SKM-1 treated with dmso at 0.1 percent for 144 hours (cell line): ENCODE measurements around the gene URGCP.
"Not testable (repeated sequence)": the region's sequence is repeated elsewhere in the genome, so short reads cannot be mapped to it uniquely, and the experiment has no call there.

Experiments used
- DNase-seq: peaks from one replicate; lab custom pipeline; 2025; ENCODE audit not compliant: unreplicated experiment; lab: John Stamatoyannopoulos, UW

The URGCP gene

DNA sequence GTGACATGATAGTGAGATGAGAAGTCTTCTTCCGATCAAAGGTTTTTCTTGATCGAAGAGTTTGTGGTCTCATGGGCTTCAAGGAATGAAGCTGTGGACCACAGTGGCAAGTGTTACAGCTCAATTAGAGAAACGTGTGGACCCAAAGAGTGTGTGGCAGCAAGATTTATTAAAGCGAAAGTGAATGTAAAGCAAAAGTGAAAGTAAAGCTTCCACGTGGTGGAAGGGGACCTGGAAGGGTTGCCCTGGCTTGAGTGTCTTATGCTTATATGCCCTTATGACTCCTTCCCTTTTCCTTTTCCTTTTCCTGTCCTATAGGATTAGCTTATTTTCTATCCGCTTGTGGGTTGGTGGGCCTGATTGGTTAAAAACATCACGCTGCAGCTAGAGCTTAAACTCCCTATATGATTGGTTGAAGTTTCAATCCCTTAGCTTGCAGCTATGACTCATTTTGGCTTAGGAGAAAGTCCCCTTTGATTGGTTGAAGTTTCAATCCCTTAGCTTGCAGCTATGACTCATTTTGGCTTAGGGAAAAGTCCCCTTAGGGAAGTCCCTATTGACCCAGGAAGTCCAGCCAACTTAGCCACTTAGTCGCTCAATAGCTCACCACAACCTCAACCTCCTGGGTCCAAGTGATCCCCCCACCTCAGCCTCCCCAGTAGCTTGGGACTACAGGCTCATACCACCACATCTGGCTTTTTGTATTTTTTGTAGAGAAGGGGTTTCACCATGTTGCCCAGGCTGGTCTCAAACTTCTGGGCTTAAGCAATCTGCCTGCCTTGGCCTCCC lies 71.7 kb downstream of the URGCP start:
- peak; percentile 21 for DNase-seq

DNA sequence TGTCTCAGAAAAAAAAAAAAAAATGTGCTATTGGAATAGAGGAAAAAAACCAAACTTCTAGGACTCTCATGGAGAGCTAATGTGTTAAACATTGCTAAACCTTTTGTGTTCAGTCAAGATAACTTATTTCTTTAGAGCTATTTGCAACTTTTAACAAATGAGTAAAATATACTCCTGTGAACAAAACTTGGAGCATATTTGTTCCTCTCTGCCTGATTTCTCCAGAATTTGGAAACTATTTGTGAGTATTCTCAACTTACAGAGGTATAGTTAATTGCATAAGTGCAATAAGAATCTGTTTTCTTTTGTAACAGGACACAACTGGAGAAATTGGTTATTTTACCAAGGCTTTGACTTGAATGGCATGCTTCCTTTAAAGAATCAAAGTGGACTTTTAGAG lies 75.5 kb downstream of the URGCP start:
- not testable (repeated sequence) for DNase-seq
